ENCODE measurements around the gene AMY1A.
"Not testable (repeated sequence)": the region's sequence is repeated elsewhere in the genome, so short reads cannot be mapped to it uniquely, and the experiment has no call there.

Gene AMY1A

GRCh38 chr1:103650889-103651288, 4.7 kb upstream of the AMY1A start:
- H3K4me2 ChIP-seq (ENCODE audit: low read length); H3F3A ChIP-seq (ENCODE audit: control insufficient read depth, insufficient read depth); H3K4me1 ChIP-seq (ENCODE audit: control insufficient read depth, low read length); H3K4me3 ChIP-seq (ENCODE audit: low read length); H3K9me3 ChIP-seq (ENCODE audit: control insufficient read depth, insufficient read depth, low read length); H3K79me2 ChIP-seq (ENCODE audit: control insufficient read depth, low read length); H4K20me1 ChIP-seq (ENCODE audit: control insufficient read depth, insufficient read depth, low read depth, low read length); H3K27ac ChIP-seq (ENCODE audit: low read depth, low read length); H3K9me2 ChIP-seq (replicated peaks; ENCODE audit: control insufficient read depth, low read length); H3K27me3 ChIP-seq (ENCODE audit: control insufficient read depth, low read length); H3K36me3 ChIP-seq (ENCODE audit: control insufficient read depth, low read length): not testable (repeated sequence)

DNA sequence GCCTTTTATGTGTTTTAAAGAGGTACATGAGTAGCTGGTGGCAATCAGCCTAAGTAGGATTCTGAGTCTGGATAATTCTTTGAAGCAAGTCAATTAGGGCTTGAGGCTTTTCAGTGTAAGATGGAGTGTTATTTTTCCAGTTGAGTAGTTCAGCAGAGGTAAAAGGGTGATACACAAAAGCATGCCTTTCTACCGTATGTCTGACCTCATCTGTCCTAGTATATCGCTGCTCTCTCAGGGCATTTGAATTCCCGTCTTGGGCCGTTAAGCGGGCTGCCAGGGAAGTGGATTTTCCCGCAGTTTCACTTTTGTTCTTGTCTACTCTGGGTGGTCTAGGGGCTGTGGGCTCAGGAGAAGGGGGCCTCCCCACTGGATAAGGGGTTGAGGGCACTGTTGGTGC, 1.4 kb upstream of the AMY1A start:
- H3K36me3 ChIP-seq (ENCODE audit: control insufficient read depth, low read length); H3F3A ChIP-seq (ENCODE audit: control insufficient read depth, insufficient read depth); H3K4me2 ChIP-seq (ENCODE audit: low read length); H3K79me2 ChIP-seq (ENCODE audit: control insufficient read depth, low read length); H4K20me1 ChIP-seq (ENCODE audit: control insufficient read depth, insufficient read depth, low read depth, low read length); H3K4me1 ChIP-seq (ENCODE audit: control insufficient read depth, low read length); H3K27me3 ChIP-seq (ENCODE audit: control insufficient read depth, low read length); H3K27ac ChIP-seq (ENCODE audit: low read depth, low read length); H3K4me3 ChIP-seq (ENCODE audit: low read length); H3K9me2 ChIP-seq (replicated peaks; ENCODE audit: control insufficient read depth, low read length); H3K9me3 ChIP-seq (ENCODE audit: control insufficient read depth, insufficient read depth, low read length): not testable (repeated sequence)

DNA sequence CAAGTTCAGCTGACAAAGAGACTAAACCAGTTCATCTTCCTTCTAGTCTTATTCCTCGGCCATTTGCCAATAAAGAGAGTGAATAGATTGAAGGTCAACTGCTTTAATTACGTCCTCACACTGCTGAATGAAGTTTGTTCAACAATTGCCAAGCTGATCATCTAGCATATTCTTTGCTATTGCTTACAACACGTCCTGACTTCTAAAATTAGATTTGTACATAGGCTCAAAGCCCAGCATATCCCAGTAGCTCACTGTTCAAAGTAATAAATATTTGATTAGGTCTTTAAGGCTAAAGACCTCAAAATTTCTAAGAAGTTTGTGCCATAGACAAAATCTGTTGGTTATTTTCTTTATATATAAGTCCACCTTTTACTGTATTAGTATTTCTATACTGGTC, 20.8 kb downstream of the AMY1A start:
- H3K27me3 ChIP-seq (ENCODE audit: control insufficient read depth, low read length); H3F3A ChIP-seq (ENCODE audit: control insufficient read depth, insufficient read depth); H3K9me3 ChIP-seq (ENCODE audit: control insufficient read depth, insufficient read depth, low read length); H3K36me3 ChIP-seq (ENCODE audit: control insufficient read depth, low read length); H3K79me2 ChIP-seq (ENCODE audit: control insufficient read depth, low read length); H3K9me2 ChIP-seq (replicated peaks; ENCODE audit: control insufficient read depth, low read length); H3K4me1 ChIP-seq (ENCODE audit: control insufficient read depth, low read length); H3K4me3 ChIP-seq (ENCODE audit: low read length); H3K27ac ChIP-seq (ENCODE audit: low read depth, low read length); H4K20me1 ChIP-seq (ENCODE audit: control insufficient read depth, insufficient read depth, low read depth, low read length); H3K4me2 ChIP-seq (ENCODE audit: low read length): not testable (repeated sequence)

GRCh38 chr1:103696110-103696509, 40.5 kb downstream of the AMY1A start, which contains the start of gene AMY1B:
Gene AMY1B, minus strand, starts transcription at chr1:103696210. Its CDS starts 571 bp downstream, at chr1:103695639.
- not testable (repeated sequence) for H3K79me2 ChIP-seq (ENCODE audit: control insufficient read depth, low read length); H3K4me3 ChIP-seq (ENCODE audit: low read length); H3K9me3 ChIP-seq (ENCODE audit: control insufficient read depth, insufficient read depth, low read length); H4K20me1 ChIP-seq (ENCODE audit: control insufficient read depth, insufficient read depth, low read depth, low read length); H3K27ac ChIP-seq (ENCODE audit: low read depth, low read length); H3K36me3 ChIP-seq (ENCODE audit: control insufficient read depth, low read length); H3K27me3 ChIP-seq (ENCODE audit: control insufficient read depth, low read length); H3F3A ChIP-seq (ENCODE audit: control insufficient read depth, insufficient read depth); H3K4me1 ChIP-seq (ENCODE audit: control insufficient read depth, low read length); H3K4me2 ChIP-seq (ENCODE audit: low read length); H3K9me2 ChIP-seq (replicated peaks; ENCODE audit: control insufficient read depth, low read length)

GRCh38 chr1:103697430-103697829, 41.9 kb downstream of the AMY1A start:
- not testable (repeated sequence) for H3K9me2 ChIP-seq (replicated peaks; ENCODE audit: control insufficient read depth, low read length); H3K79me2 ChIP-seq (ENCODE audit: control insufficient read depth, low read length); H3K36me3 ChIP-seq (ENCODE audit: control insufficient read depth, low read length); H3K4me2 ChIP-seq (ENCODE audit: low read length); H4K20me1 ChIP-seq (ENCODE audit: control insufficient read depth, insufficient read depth, low read depth, low read length); H3K4me1 ChIP-seq (ENCODE audit: control insufficient read depth, low read length); H3K27ac ChIP-seq (ENCODE audit: low read depth, low read length); H3K9me3 ChIP-seq (ENCODE audit: control insufficient read depth, insufficient read depth, low read length); H3K27me3 ChIP-seq (ENCODE audit: control insufficient read depth, low read length); H3K4me3 ChIP-seq (ENCODE audit: low read length); H3F3A ChIP-seq (ENCODE audit: control insufficient read depth, insufficient read depth)

- H3K27me3 ChIP-seq (ENCODE audit: control insufficient read depth, low read length); H4K20me1 ChIP-seq (ENCODE audit: control insufficient read depth, insufficient read depth, low read depth, low read length); H3K36me3 ChIP-seq (ENCODE audit: control insufficient read depth, low read length); H3K79me2 ChIP-seq (ENCODE audit: control insufficient read depth, low read length); H3K4me1 ChIP-seq (ENCODE audit: control insufficient read depth, low read length); H3K9me3 ChIP-seq (ENCODE audit: control insufficient read depth, insufficient read depth, low read length); H3K4me3 ChIP-seq (ENCODE audit: low read length); H3K9me2 ChIP-seq (replicated peaks; ENCODE audit: control insufficient read depth, low read length); H3K27ac ChIP-seq (ENCODE audit: low read depth, low read length); H3K4me2 ChIP-seq (ENCODE audit: low read length); H3F3A ChIP-seq (ENCODE audit: control insufficient read depth, insufficient read depth): not testable (repeated sequence)
Observed at GRCh38 chr1:103700669-103701068, 45.1 kb downstream of the AMY1A start.

DNA sequence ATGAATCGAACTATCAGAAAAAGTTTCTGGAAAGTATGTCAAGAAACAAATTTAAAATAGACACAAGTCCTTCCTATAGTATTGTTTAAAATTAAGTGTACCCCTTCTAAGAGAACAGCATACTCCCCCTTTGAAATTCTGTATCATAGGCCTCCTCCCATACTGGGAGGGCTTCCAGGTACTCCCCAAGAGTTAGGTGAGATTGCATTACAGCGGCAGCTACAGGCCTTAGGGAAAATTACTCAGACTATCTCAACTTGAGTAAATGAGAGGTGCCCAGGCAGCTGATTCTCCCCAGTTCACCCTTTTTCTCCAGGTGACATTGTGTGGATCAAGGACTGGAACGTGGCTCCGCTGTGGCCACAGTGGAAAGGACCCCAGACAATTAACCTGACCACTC, 45.7 kb downstream of the AMY1A start:
- H4K20me1 ChIP-seq (ENCODE audit: control insufficient read depth, insufficient read depth, low read depth, low read length); H3K4me2 ChIP-seq (ENCODE audit: low read length); H3K4me3 ChIP-seq (ENCODE audit: low read length); H3K27me3 ChIP-seq (ENCODE audit: control insufficient read depth, low read length); H3K27ac ChIP-seq (ENCODE audit: low read depth, low read length); H3F3A ChIP-seq (ENCODE audit: control insufficient read depth, insufficient read depth); H3K9me3 ChIP-seq (ENCODE audit: control insufficient read depth, insufficient read depth, low read length); H3K36me3 ChIP-seq (ENCODE audit: control insufficient read depth, low read length); H3K79me2 ChIP-seq (ENCODE audit: control insufficient read depth, low read length); H3K4me1 ChIP-seq (ENCODE audit: control insufficient read depth, low read length); H3K9me2 ChIP-seq (replicated peaks; ENCODE audit: control insufficient read depth, low read length): not testable (repeated sequence)

DNA sequence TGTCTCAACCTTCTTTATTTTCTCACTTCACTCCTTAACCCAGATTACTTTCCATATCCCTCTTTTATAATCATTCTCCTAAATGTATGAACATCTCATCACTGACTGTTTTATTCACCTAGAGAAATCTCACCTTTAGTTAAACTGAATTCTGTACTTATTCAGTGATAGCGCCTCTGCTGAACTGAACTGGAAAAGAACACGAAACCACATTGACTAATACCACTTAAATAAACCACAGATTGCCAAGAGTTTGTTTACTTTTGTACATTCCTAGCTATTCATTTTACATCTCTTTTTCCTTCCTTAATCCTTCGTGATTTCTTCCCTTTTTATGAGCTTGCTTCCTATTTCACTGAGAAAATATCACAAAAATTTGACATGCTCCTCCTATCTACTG, 52.1 kb downstream of the AMY1A start:
- not testable (repeated sequence) for H3K36me3 ChIP-seq (ENCODE audit: control insufficient read depth, low read length); H3K4me3 ChIP-seq (ENCODE audit: low read length); H4K20me1 ChIP-seq (ENCODE audit: control insufficient read depth, insufficient read depth, low read depth, low read length); H3K9me3 ChIP-seq (ENCODE audit: control insufficient read depth, insufficient read depth, low read length); H3K27ac ChIP-seq (ENCODE audit: low read depth, low read length); H3K4me2 ChIP-seq (ENCODE audit: low read length); H3K4me1 ChIP-seq (ENCODE audit: control insufficient read depth, low read length); H3F3A ChIP-seq (ENCODE audit: control insufficient read depth, insufficient read depth); H3K27me3 ChIP-seq (ENCODE audit: control insufficient read depth, low read length); H3K9me2 ChIP-seq (replicated peaks; ENCODE audit: control insufficient read depth, low read length); H3K79me2 ChIP-seq (ENCODE audit: control insufficient read depth, low read length)

GRCh38 chr1:103710381-103710780, 54.8 kb downstream of the AMY1A start:
- H3K9me2 ChIP-seq (replicated peaks; ENCODE audit: control insufficient read depth, low read length); H3K4me1 ChIP-seq (ENCODE audit: control insufficient read depth, low read length); H3F3A ChIP-seq (ENCODE audit: control insufficient read depth, insufficient read depth); H3K4me2 ChIP-seq (ENCODE audit: low read length); H3K27me3 ChIP-seq (ENCODE audit: control insufficient read depth, low read length); H3K4me3 ChIP-seq (ENCODE audit: low read length); H3K36me3 ChIP-seq (ENCODE audit: control insufficient read depth, low read length); H3K9me3 ChIP-seq (ENCODE audit: control insufficient read depth, insufficient read depth, low read length); H4K20me1 ChIP-seq (ENCODE audit: control insufficient read depth, insufficient read depth, low read depth, low read length); H3K27ac ChIP-seq (ENCODE audit: low read depth, low read length); H3K79me2 ChIP-seq (ENCODE audit: control insufficient read depth, low read length): not testable (repeated sequence)
